Head of caudate nucleus (tissue), 42 donors: ENCODE data around the gene PARP6.
"Not testable (repeated sequence)": the region's sequence is repeated elsewhere in the genome, so short reads cannot be mapped to it uniquely, and the experiment has no call there.

ENCODE experiments used
- DNase-seq, 42 donors: peaks; one replicate each; pipeline versions ENCODE4 v3.0.0 to v3.0.0-alpha.2; 2020 to 2021; ENCODE audit warnings: mixed read lengths in 7 of 42
- intact Hi-C: fragments of 100-400 bp; cut with DNase I; formaldehyde crosslinking; loops from one replicate; pipeline ENCODE4 v1.15.0; 2022

PARP6 gene

GRCh38 chr15:72285402-72285801 is 13.0 kb upstream of the PARP6 start:
- DNase-seq: no peak
- intact Hi-C loops: no loop called here

GRCh38 chr15:72284781-72285180 is 12.4 kb upstream of the PARP6 start:
- intact Hi-C loops: no loop called here
- DNase-seq: no peak

DNA sequence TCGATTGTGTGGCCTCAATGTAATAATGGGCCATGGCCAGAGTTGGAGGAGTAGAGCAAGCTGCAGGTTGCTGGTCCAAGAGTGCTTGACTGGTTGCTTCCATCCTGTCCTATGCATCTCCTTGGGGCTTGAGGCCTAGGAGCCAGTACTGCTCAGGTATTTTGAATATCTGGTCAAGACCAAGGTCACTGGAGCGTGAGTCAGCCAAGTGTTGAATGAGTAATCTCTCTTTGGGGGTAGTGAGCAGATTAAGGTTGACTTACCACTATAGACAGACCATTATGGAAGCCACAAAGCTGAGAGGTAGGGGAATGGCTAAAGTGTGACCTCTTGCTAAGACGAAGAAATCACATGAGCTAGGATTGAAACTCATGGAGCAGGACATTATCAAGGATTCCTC is 9.4 kb upstream of the PARP6 start:
- intact Hi-C loops: no loop called here
- DNase-seq: no peak

DNA sequence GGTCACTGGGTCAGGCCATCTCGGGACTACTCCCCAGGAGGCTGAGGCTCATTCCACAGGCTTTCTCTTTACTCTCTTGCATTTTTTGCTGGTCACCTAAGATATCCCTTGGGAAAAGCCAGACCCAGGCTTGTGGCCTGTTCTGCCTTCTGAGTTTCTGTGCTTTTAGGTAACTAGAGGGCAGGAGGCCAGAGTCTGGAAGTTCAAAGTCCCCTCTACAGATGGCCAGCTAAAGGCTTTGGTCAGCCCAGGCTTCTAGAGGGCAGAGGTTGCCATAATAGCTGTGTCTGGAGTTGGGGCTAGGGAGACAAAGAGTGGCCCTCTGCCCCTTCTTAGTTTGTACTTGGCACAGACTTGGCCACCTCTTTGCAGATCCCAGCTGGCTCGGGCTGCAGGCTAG is 8.4 kb upstream of the PARP6 start:
- DNase-seq: no peak
- intact Hi-C loops: no loop called here

DNA sequence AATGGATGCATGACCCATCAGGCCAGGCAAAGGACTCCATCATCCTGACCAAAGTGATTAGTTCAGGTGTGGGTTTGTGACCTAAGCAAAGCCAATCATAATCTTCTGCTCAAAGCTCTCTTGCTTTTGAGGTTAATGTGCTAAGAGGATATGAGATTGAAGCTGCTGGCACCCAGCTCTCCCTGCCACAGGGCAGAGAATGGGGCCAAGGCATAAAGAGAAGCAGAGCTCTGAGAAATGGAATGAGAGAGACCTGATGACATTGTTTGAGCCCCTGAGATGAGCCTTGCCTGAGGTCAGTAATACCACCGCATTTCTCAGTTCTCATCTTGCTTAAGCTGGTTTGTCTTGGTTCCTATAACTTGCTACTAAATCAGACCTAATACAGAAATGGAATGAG is 6.4 kb upstream of the PARP6 start:
- intact Hi-C loops: loop anchor here (10.0 kb wide), 1 partner anchor 84 kb away; the partner anchor contains the start of gene GRAMD2A
- no peak for DNase-seq

DNA sequence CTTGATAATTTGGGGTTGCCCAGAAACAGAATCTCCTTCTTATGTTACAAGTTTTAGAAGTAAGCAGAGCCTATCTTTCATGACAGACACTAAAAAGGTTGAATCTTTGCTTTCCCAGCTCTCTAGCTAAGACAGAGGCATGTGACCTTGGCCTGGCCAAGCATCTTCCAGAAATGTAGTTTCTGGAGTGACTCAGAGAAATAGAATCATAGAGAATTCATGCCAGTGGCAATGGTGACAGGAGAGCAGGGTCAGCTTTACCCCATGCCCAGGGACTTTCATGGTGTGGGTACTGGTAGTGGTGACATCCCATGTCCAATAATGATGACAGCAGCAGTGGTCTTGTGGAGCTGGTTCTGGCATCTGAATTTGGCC is 4.0 kb upstream of the PARP6 start:
- intact Hi-C loops: loop anchor here (10.0 kb wide), 1 partner anchor 82 kb away; the partner anchor contains the start of gene GRAMD2A
- no peak for DNase-seq

DNA sequence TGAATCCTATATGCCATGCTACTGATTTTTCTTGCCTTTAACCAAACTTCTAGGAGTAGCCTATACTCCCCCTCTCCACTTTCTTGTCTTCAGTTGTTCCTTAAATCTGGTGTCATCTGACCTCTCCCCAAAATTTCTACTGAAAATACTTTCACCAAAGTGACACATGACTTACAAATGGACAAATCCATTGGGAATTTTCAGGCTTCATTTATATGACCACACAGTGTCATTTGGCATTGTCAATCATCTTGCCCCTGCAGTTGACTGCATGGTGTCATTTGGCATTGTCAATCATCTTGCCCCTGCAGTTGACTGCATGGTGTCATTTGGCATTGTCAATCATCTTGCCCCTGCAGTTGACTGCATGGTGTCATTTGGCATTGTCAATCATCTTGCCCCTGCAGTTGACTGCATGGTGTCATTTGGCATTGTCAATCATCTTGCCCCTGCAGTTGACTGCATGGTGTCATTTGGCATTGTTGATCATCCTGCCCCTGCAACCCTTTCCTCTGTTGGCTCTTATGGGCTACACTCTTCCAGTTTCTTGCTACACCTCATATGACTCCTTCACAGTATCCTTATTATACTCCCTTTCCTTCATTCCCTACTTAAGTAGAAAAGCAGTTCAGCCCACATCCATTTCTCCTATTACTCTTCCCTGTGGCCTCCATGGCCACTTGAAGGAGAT is 3.4 kb upstream of the PARP6 start:
- intact Hi-C loops: loop anchor here (10.0 kb wide), 1 partner anchor 81 kb away; the partner anchor contains the start of gene GRAMD2A
- not testable (repeated sequence) for DNase-seq

DNA sequence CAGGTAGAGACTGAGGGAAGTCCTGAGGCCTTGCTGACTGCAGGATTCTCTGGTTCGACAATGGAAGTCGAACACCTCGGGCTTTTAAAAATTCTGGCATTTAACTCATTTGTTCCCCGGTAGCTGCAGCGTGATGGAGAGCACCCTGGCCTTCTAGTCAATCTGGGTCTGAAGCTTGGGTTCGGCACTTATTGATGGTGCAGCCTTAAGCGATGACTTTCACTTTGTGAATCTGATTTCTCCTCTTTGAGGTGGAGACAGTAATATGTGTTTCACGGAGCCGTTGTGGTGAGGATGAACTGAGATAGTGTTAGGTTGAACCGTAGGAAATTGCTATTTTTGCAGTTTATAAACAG is 621 bp upstream of the PARP6 start:
- DNase-seq: no peak
- intact Hi-C loops: loop anchor here (2.0 to 10.0 kb wide), 2 partner anchors 42 to 78 kb away; partner anchors contain the start of genes GRAMD2A and PKM

- intact Hi-C loops: loop anchor here (2.0 to 10.0 kb wide), 2 partner anchors 41 to 77 kb away; partner anchors contain the start of genes GRAMD2A and PKM
- peak in 7 of 42 donors; percentile 2 to 26 (median 6) for DNase-seq
These were observed 500 bp downstream of the PARP6 start for GRCh38 chr15:72271895-72272212.

DNA sequence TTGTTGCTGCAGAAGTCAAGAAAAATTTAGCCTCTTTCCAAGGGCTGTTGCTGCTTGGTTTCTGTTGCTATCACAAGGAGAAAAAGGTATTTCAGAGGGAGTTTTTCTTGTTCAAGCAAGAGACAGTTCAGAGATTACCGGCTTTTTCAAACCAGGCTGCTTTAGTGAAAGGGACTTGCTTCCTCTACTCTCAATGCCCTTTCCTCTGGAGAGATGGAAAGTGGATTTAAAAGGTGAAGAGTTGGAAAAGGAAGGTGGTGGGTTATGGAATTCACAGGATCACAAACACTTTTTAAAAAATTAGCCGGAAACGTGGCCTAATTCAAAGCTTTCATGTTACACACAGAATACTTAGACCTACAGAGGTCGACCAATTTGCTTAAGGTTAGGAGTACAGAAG is 1.1 kb downstream of the PARP6 start:
- no peak for DNase-seq
- intact Hi-C loops: loop anchor here (10.0 kb wide), 1 partner anchor 76 kb away; the partner anchor contains the start of gene GRAMD2A

- intact Hi-C loops: loop anchor here (10.0 kb wide), 1 partner anchor 75 kb away; the partner anchor contains the start of gene GRAMD2A
- no peak for DNase-seq
These were observed 2.6 kb downstream of the PARP6 start for GRCh38 chr15:72269739-72270138.

GRCh38 chr15:72265031-72265430 is 7.3 kb downstream of the PARP6 start:
- intact Hi-C loops: no loop called here

GRCh38 chr15:72252663-72253299 is 19.6 kb downstream of the PARP6 start:
- intact Hi-C loops: no loop called here
- DNase-seq: no peak

More at GRCh38 chr15:72265031-72265430, 7.3 kb downstream of the PARP6 start:
- no peak for DNase-seq

- DNase-seq: no peak
- intact Hi-C loops: no loop called here
These were observed 23.1 kb downstream of the PARP6 start for GRCh38 chr15:72249142-72249810.

- no peak for DNase-seq
- intact Hi-C loops: no loop called here
These were observed 23.8 kb downstream of the PARP6 start for GRCh38 chr15:72248514-72248913.

GRCh38 chr15:72242775-72243370 is 29.5 kb downstream of the PARP6 start:
- no peak for DNase-seq
- intact Hi-C loops: no loop called here

GRCh38 chr15:72239652-72240051 is 32.7 kb downstream of the PARP6 start:
- intact Hi-C loops: no loop called here
- DNase-seq: no peak

GRCh38 chr15:72238586-72238985 is 33.8 kb downstream of the PARP6 start:
- DNase-seq: no peak
- intact Hi-C loops: no loop called here

- DNase-seq: no peak
- intact Hi-C loops: no loop called here
These were observed 34.5 kb downstream of the PARP6 start for GRCh38 chr15:72237853-72238224.
